ENCODE results near the gene EBLN1.
"Not testable (repeated sequence)": the region's sequence is repeated elsewhere in the genome, so short reads cannot be mapped to it uniquely, and the experiment has no call there.

The EBLN1 gene

DNA sequence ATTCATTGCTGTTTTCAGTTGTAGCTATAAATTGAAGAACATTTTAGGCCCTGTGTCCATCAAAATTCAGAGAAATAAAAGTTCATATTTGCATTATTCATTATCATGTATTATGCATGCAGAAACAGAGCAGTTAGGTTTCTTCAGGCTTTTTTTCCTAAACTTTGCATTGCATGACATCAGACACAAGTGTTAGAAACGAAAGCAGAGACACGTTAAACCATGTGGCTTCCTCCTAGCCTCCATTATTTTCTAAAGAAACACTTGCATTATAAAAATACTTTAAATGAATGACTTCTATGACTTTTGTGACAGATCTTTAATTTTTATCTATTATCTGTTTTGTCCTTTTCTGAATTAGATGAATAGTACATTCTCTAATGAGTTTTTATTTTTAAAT is 8.8 kb upstream of the EBLN1 start:
- no peak for DNase-seq

DNA sequence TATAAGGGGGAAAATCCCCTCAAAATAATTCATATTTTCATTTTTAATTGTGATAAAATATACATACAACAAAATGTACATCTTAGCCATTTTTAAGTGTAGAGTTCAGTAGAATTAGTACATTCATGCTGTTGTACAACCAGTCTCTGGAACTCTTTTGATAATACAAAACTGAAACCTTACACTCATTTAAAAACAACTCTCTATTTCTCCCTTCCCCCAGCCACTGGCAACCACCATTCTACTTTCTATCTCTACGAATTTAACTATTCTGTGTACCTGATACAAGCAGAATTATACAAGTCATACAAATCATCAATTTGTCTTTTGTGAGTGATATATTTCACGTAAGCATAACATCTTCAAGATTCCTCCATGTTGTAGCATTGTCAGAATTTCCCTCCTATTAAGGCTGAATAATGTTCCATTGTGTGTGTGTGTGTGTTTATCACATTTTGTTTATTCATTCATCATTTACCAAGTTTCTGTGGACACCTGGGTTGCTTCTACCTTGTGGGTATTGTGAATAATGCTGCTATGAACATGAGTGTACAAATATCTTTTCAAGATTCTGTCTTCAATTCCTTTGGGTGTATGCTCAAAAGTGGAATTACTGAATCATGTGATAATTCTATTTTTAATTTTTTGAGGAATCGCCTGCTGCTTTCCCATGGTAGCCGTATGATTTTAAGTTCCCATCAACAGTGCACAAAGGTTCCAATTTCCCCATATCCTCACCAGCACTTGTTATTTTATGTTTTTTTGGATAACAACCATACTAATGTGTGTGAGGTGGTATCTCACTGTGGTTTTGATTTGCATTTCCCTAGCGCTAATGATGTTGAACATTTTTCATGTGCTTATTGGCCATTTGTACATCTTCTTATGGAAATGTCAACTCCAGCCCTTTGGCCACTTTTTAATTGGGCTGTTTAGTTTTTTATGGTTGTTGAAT is 4.7 kb upstream of the EBLN1 start:
- DNase-seq, result no peak

DNA sequence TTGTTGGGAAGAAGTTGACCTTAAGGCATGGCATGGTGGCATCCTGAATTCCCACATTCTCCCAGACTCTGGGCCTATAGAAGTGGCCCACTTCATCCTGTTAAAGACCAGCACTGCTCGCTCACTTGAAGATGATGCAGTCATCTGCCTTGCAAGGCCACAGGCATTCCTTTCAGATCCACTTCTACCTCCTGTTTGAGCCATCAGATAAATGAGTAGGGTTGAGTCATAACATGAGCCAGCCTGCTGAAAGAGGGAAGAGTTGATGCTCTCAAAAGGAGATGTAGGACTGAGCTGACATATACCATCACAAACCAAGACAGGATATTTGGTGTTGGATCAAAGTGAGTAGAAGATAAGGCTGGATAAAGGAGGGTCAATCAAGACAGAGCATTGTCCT is 1.5 kb upstream of the EBLN1 start:
- DNase-seq, result no peak

DNA sequence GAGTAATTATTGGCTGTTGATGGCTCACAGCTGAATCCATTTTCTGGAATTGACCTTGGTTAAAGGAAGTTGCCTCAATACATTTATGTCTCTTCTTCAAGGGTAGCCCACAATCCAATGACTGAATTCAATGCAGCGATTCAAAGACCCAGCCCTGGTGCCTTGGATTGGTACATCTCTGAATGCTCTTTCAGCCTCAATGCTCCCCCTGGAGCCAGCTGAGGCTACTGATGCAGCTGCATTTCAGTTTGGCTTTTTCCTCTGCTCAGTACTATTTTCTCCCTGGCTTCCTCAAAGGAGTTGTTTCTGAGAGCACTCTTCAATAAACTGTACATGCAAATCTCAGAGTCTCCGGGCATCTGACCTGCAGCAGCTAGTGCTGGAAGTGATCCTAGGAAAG is 633 bp upstream of the EBLN1 start:
- DNase-seq, result no peak

DNA sequence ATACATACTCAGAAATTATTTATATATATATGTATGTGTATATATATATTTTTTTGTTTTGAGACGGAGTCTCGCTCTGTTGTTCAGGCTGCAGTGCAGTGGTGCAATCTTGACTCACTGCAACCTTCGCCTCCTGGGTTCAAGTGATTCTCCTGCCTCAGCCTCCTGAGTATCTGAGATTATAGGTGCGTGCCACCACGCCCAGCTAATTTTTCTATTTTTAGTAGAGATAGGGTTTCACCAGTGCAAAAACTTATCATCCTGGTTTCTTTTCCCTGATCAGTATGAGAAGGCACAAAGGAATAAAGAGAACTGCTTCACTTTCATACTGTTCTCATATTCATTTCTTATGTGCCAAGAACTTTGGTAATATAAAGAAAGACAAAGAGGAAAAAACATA is 731 bp downstream of the EBLN1 start:
- DNase-seq, result not testable (repeated sequence)

DNA sequence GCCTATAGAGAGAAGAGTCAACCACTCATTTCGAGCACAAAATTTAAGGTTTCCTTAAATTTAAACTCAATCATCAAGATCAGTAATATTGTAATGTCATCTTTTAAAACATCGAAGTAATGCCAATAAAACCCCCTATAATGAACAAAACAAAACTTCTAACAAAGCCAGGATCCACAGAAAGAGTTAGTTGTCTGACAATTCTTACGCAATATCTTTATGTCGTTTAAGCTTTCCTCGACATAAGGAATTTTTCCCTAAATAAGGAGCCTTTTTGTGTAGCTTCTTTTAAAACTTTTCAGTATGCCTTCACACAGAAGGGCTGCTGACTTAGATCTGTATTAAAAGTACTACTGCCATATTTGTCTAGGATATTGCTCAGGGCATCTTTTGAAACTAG is 7.5 kb downstream of the EBLN1 start:
- DNase-seq, result no peak

DNA sequence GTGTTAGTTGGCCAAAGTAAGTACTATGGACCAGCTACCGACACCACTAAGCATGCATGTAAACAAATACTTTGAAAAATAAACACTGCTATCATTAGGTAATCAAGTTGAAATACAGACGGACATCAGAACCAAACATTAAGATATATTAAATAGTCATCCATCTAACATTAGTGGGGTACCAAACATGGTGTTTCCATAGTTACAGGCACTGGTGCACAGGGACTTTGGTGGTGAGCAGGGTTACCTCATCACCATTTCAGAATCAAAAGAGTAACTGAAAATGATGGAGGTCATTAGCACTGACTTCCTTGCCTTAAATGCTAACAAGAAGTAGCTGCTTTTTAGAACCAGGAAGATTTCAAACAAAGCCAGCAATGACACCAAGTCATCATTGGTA is 23.9 kb downstream of the EBLN1 start:
- no peak for DNase-seq

DNA sequence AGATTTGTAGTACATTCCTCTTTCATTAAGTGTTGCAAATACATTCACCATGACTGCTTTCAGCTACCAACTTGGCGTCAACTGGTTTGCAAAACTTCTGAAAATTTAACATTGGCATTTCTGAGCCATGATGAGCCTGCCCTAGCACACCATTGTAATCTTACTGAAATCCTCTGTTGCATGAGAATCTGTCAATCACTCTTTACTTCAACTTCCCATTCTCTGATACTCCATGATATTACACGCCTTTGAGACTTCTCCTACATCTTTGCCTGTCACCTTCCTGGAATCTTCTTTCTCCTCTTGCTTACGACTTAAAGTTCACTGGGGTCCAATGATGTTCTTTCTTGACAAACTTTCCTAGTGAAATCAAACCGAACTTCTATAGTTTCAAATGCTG is 32.2 kb downstream of the EBLN1 start:
- DNase-seq, result no peak

DNA sequence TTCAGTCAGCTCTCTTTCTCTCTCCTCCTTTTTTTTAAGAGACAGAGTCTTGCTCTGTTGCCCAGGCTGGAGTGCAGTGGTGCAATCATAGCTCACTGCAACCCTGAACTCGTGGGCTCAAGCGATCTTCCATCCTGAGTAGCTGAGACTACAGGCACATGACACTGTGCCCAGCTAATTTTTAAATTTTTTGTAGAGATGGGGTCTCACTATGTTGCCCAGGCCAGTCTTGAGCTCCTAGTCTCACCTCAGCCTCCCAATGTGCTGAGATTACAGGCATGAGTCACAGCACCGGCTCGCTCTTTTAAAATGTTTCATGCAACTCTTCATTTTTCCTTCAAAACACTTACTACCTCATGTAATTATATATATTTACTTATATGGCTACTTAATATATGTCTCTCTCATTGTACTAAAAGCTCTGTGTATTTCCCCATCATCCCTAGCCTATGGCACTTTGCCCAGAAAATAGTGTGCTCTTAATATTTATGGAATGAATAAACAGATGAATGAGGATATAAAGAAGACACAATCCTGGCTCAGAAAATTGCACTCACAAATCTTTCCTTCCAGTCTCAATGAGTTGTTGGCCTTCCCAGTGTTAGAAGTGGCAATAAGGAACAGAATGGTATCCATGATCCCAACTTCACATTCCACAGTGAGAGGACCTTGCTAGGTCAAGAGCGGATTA is 33.9 kb downstream of the EBLN1 start:
- DNase-seq, result no peak

DNA sequence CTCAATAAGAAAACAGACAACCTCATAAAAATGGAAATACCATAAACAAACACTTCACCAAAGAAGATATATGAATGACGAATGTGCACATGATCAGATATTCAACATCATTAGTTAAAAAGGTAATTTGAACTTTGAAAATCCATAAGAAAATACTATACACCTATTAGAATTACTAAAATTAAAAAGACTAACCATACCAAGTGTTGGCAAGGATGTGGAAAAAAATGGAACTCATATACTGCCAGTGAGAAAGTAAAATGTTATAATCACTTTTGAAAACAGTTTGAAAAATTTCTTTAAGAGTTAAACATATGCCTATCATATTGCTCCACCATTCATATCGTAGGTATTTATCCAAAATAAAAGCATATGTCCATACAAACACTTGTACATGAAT is 37.1 kb downstream of the EBLN1 start:
- DNase-seq, result no peak

DNA sequence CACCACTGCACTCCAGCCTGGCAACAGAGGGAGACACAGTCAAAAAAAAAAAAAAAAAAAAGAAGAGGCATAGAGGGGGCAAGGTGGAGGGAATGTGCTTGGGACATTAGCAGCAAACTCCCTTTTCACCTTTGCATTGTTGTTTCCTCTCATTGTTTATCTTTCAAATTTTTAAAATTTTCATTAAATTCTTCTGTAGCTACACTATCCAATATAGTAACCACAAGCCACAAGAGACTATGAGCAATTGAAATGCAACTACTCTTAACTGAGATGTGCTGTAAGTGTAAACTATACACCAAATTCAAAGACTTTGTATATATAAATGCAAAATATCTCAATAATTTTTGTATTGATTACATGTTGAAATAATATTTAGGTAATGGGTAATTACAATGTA is 43.4 kb downstream of the EBLN1 start:
- DNase-seq, result no peak

DNA sequence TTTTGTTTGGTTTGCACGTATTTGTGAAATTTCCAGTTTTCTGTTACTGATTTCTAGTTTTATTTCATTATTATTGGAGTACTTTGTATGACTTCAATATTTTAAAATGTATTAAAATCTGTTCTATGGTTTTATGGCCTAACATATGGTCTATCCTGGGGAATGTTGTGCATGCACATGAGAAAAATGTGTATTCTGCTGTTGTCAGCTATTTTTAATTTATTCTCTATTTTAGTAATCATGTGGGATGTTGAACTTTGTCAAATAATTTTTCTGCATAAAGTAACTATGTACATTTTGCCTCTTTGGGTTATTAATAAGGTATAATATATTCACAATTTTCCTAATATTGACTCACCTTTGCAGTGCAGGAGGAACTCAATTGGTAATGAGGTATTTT is 46.7 kb downstream of the EBLN1 start:
- DNase-seq, result no peak

DNA sequence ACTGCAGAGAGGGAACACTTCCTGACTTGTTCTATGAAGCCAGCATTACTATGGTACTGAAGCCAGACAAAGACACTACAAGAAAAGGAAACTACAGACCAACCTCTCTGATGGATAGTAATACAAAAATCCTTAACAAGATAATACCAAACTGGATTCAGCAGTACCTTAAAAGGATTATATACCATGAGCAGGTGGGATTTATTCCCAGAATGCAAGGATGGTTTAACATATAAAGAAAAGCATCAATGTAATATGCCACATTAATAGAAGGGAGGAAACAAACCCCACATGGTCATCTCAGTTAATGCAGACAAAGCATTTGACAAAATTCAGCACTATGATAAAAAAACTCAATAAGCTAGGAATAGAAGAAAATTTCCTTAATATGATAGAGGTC is 47.2 kb downstream of the EBLN1 start:
- DNase-seq, result no peak

DNA sequence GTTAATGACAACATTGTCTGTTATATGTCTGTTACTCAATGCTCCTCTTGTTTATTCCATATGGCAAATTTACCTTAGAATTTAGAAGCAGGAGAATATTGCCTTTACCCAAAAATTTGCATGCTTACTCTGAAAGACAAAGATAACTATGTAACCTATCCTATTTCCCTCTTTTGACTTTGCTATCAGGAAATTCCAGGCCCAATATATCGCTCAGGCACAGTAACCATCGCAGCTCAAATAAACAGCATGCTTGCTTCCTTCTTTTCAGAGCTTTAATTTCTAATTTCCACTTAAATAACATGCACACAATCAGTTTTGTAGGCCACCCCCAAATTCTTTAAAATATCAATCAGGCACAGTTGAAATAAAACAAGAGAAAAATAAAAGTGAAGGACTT is 57.8 kb downstream of the EBLN1 start:
- no peak for DNase-seq

DNA sequence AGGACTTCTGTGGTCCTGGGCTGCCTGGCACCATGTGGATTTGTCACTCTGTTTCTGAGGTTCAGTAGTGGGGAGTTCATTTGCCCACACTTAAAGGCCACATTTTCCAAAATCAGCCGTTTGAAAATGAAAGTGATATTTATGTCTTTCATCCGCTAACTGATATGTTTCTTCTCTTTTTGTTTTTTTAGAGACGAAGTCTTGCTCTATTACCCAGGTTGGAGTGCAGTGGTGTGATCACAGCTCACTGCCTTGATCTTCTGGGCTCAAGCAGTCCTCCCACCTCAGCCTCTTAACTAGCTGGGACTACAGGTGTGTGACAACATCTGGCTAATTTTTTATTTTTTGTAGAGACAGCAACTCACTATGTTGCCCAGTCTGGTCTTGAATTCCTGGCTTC is 58.6 kb downstream of the EBLN1 start:
- no peak for DNase-seq

Data from KG1 (cell line).